Hepatocyte (in vitro differentiated cells): ENCODE data around the gene REM1. TPM values are rescaled to one million over a fixed set of nuclear protein-coding genes. Genes with fewer than 3 reads are reported as not detected.

Experiments
- DNase-seq: peaks from one replicate; pipeline ENCODE4 v3.0.0-alpha.2; 2016; ENCODE audit warnings: low spot score
- H2AFZ ChIP-seq: fragments of 200-600 bp; sonication (generic); 2 replicates; pipeline ENCODE4 v1.6.0; 2016; ENCODE audit warnings: antibody characterized with exemption, mild to moderate bottlenecking
- H3K27ac ChIP-seq: fragments of 200-600 bp; sonication (generic); 2 replicates; pipeline ENCODE4 v1.5.1; 2016; ENCODE audit warnings: mild to moderate bottlenecking
- H3K27me3 ChIP-seq: fragments of 200-600 bp; sonication (generic); 2 replicates; pipeline ENCODE4 v1.6.1; 2016
- H3K36me3 ChIP-seq: fragments of 200-600 bp; sonication (generic); replicated peaks from 2 replicates; pipeline ENCODE4 v1.5.1; 2016; ENCODE audit warnings: low read depth; ENCODE audit not compliant: insufficient read depth
- H3K4me1 ChIP-seq: fragments of 200-600 bp; sonication (generic); 2 replicates; pipeline ENCODE4 v1.5.1; 2016; ENCODE audit warnings: mild to moderate bottlenecking, moderate library complexity; ENCODE audit not compliant: insufficient read depth
- H3K4me2 ChIP-seq: fragments of 200-600 bp; sonication (generic); 2 replicates; pipeline ENCODE4 v1.6.0; 2016
- H3K4me3 ChIP-seq: fragments of 200-600 bp; sonication (generic); 2 replicates; pipeline ENCODE4 v1.5.1; 2016; ENCODE audit warnings: mild to moderate bottlenecking
- H3K79me2 ChIP-seq: fragments of 200-600 bp; sonication (generic); 2 replicates; pipeline ENCODE4 v1.6.0; 2017; ENCODE audit warnings: mild to moderate bottlenecking
- H3K9me2 ChIP-seq: fragments of 200-600 bp; sonication (generic); replicated peaks from 2 replicates; pipeline ENCODE4 v1.6.0; 2017; ENCODE audit warnings: mild to moderate bottlenecking; ENCODE audit not compliant: insufficient read depth
- H3K9me3 ChIP-seq: fragments of 200-600 bp; sonication (generic); 2 replicates; pipeline ENCODE4 v1.5.1; 2016; ENCODE audit warnings: low read depth, mild to moderate bottlenecking
- H4K20me1 ChIP-seq: fragments of 200-600 bp; sonication (generic); 2 replicates; pipeline ENCODE4 v1.6.0; 2016; ENCODE audit warnings: mild to moderate bottlenecking; ENCODE audit not compliant: insufficient read depth, poor library complexity, severe bottlenecking
- CTCF ChIP-seq: fragments of 200-600 bp; sonication (generic); IDR thresholded peaks from 2 replicates; pipeline ENCODE4 v1.5.1; 2016; ENCODE audit warnings: antibody characterized with exemption, mild to moderate bottlenecking; ENCODE audit not compliant: poor library complexity
- EZH2 ChIP-seq: fragments of 200-600 bp; sonication (generic); IDR thresholded peaks from 2 replicates; pipeline ENCODE4 v1.6.1; 2016; ENCODE audit warnings: antibody characterized with exemption, mild to moderate bottlenecking, borderline replicate concordance
- EZH2phosphoT487 ChIP-seq: fragments of 200-600 bp; sonication (generic); IDR thresholded peaks from one replicate; pipeline ENCODE4 v1.6.1; 2018; ENCODE audit warnings: antibody characterized with exemption, mild to moderate bottlenecking, low read depth, moderate library complexity; ENCODE audit not compliant: unreplicated experiment, severe bottlenecking
- WGBS: methylation state at CpG from one replicate; pipeline ENCODE4 v1.1.6; 2016; ENCODE audit warnings: low lambda C conversion rate; ENCODE audit errors: missing lambda C conversion rate; 5-methylcytosine and 5-hydroxymethylcytosine counted together
- polyA plus RNA-seq: library from polyadenylated mRNA; unstranded; fragments of >200 nt; fragmentation: Nextera tagmentation; extraction: Ambion mirVana; gene quantifications from 2 replicates; pipeline ENCODE4 v1.2.1, GENCODE V29; 2016
- total RNA-seq: library from RNA; depleted of rRNA; stranded (reverse); fragments of >200 nt; gene quantifications from 2 replicates; pipeline ENCODE4 v1.2.3, GENCODE V29; 2014

REM1 gene
- total and polyA plus RNA-seq, 2 experiments from 2014 or later, result not detected

GRCh38 chr20:31475472-31476293 lies 595 bp downstream of the REM1 start:
- no peaks in the 10 kb centered on the region for H3K36me3 ChIP-seq
- no peaks in the 10 kb centered on the region for H3K79me2 ChIP-seq
- no peaks in the 10 kb centered on the region for H3K9me2 ChIP-seq
- H3K27me3 ChIP-seq, result peaks cover 14% of the 10 kb centered on the region
- no peak for DNase-seq
- H3K4me1 ChIP-seq, result no peaks in the 10 kb centered on the region
- WGBS, result 64% methylated on average over 28 of the region's 29 CpGs
- no peaks in the 10 kb centered on the region for H3K9me3 ChIP-seq
- H3K4me2 ChIP-seq, result peak overlapping the region; percentile 65
- no peak overlapping the region for H2AFZ ChIP-seq
- H4K20me1 ChIP-seq, result no peaks in the 10 kb centered on the region
- TF ChIP-seq CTCF (no peak), EZH2phosphoT487 (no peak), EZH2 (no peak)
- H3K4me3 ChIP-seq, result no peak overlapping the region
- no peak overlapping the region for H3K27ac ChIP-seq

DNA sequence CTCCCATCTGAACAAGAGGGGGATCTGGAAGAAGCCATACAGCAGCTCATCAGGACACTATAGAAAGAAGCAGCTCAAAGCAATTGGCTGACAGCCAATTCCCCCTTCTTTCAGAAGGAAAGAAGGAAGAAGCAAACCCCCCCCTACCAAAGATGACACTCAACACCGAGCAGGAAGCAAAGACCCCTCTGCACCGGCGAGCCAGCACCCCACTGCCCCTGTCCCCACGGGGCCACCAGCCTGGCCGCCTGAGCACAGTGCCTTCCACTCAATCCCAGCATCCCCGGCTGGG lies 1.2 kb downstream of the REM1 start:
- H3K9me3 ChIP-seq, result no peaks in the 10 kb centered on the region
- DNase-seq, result no peak
- H2AFZ ChIP-seq, result no peak overlapping the region
- 73% methylated on average over 6 of the region's 6 CpGs for WGBS
- H3K79me2 ChIP-seq, result no peaks in the 10 kb centered on the region
- no peak overlapping the region for H3K4me2 ChIP-seq
- TF ChIP-seq EZH2phosphoT487, result no peak
- no peak for TF ChIP-seq CTCF
- TF ChIP-seq EZH2, result no peak
- H4K20me1 ChIP-seq, result no peaks in the 10 kb centered on the region
- no peak overlapping the region for H3K27ac ChIP-seq
- no peaks in the 10 kb centered on the region for H3K36me3 ChIP-seq
- no peaks in the 10 kb centered on the region for H3K9me2 ChIP-seq
- H3K4me1 ChIP-seq, result no peaks in the 10 kb centered on the region
- H3K4me3 ChIP-seq, result no peak overlapping the region
- peaks cover 14% of the 10 kb centered on the region for H3K27me3 ChIP-seq

DNA sequence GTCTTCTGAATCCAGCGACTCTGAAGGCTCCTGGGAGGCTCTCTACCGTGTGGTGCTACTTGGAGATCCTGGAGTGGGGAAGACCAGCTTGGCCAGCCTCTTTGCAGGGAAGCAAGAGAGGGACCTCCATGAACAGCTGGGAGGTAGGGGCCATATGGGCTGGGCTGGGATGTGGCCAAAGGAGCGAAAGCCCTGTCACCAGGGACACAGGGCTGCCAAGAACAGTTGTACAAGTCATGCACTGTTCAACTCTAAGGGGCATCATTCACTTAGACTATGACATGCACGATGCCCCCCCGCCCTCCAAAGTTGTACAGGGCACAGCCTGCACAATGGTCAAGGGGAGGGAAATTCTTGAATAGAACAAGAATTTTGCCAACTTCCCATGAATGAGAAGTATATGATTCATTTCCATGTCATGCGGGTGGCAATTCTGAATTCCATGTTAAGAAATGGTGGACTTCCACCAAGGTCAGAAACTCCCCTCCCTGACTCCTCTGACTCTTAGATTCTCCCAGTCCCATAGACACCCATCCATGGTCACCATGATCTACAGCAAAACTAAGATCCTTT lies 1.6 kb downstream of the REM1 start:
- Histone ChIP-seq H3K27me3 (peaks cover 14% of the 10 kb centered on the region), H3K9me2 (no peaks in the 10 kb centered on the region), H3K4me1 (no peaks in the 10 kb centered on the region), H3K9me3 (no peaks in the 10 kb centered on the region), H3K4me3 (no peak overlapping the region), H3K79me2 (no peaks in the 10 kb centered on the region), H3K27ac (no peak overlapping the region), H3K36me3 (no peaks in the 10 kb centered on the region), H3K4me2 (no peak overlapping the region), H4K20me1 (no peaks in the 10 kb centered on the region), H2AFZ (no peak overlapping the region)
- DNase-seq, result no peak
- TF ChIP-seq EZH2phosphoT487 (no peak), CTCF (no peak), EZH2 (no peak)
- WGBS, result 71% methylated on average over 6 of the region's 6 CpGs
